ENCODE results near the gene DHX40. TPM values are rescaled to one million over a fixed set of nuclear protein-coding genes. Genes with fewer than 3 reads are reported as not detected.

Gene DHX40
- total and polyA plus RNA-seq, 2 of the 13 experiments (the other 11 are each of a cell fraction or from before 2014, with no cell fraction given), result 22.2 to 37.0 TPM

DNA sequence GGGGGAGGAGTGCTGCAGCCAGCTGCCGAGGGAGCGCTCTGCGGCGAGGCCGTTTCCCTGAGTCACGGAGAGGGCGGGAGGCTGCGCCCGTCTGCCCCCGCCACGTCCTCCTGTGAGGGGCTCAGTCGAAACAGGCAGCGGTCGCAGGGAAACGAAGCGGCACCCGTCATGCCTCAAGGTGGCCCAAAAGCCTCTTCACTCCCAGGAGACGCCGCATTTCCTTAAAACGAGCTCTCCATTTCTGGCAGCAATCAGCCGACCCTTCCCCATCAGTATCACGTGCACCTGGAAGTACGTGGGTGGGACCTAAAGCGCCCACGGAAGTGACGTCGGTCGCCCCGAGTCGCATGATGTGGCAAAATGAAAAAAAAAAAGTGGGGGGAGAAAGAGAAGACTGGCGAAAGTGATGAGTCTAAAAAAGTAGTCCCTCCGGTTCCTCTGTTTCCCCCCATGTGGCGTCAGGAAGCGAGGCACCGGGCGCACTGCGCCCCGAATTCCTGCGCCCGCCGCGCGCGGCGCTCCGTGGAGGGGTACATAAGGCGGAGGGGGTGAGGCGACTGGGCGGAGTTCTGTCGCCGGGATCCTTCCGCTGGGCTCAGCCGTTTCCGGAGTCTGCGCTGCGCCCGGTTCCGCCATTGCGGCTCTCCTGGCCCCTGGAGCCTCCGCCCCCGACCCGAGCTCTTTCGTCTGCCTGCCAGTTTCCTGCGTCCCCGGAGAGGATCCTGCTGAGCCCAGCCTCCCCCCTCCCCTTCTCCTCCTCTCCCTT, 54.1 kb downstream of the DHX40 start, which contains the start of gene CLTC (continued):
- TF ChIP-seq ZEB1 (IDR thresholded peaks at IDR 0.05; ENCODE audit: insufficient replicate concordance, low read depth), result peak; percentile 52
- no peak for TF ChIP-seq CENPX (CRISPR knock-in tag; IDR thresholded peaks at IDR 0.05)
- TF ChIP-seq SRSF1 (optimal IDR thresholded peaks at IDR 0.05; ENCODE audit: low read depth, low read length), result peak; percentile 76
- TF ChIP-seq SRY (CRISPR knock-in tag; IDR thresholded peaks at IDR 0.05), result no peak; the same call in none of the 2 replicates
- TF ChIP-seq RFX5 (IDR thresholded peaks at IDR 0.05; ENCODE audit: low read depth, low read length), result peak; percentile 17; the same call in 1 of the 2 replicates
- peak; percentile 84 for TF ChIP-seq SALL2 (CRISPR knock-in tag; IDR thresholded peaks at IDR 0.05)
- TF ChIP-seq BORCS8-MEF2B (CRISPR knock-in tag; IDR thresholded peaks at IDR 0.05), result peak; percentile 60
- no peak for TF ChIP-seq TRIM24 (CRISPR knock-in tag; IDR thresholded peaks at IDR 0.05)
- TF ChIP-seq SETDB1 (CRISPR knock-in tag; IDR thresholded peaks at IDR 0.05; ENCODE audit: borderline replicate concordance), result no peak
- TF ChIP-seq CHD2 (IDR thresholded peaks at IDR 0.05; ENCODE audit: low read depth, low read length), result peak; percentile 92
- no peak for TF ChIP-seq KDM6A (CRISPR knock-in tag; IDR thresholded peaks at IDR 0.05; ENCODE audit: low read depth)
- TF ChIP-seq ZNF772 (CRISPR knock-in tag; IDR thresholded peaks at IDR 0.05), result peak; percentile 64
- TF ChIP-seq MAFF (IDR thresholded peaks at IDR 0.05; ENCODE audit: low read depth, low read length), result peak; percentile 39
- peak; percentile 78 for TF ChIP-seq FOSL2 (CRISPR knock-in tag; IDR thresholded peaks at IDR 0.05)
- peak; percentile 78 for TF ChIP-seq MIER3 (CRISPR knock-in tag; IDR thresholded peaks at IDR 0.05; ENCODE audit: borderline replicate concordance)
- TF ChIP-seq, protein P1, sequence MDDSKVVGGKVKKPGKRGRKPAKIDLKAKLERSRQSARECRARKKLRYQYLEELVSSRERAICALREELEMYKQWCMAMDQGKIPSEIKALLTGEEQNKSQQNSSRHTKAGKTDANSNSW (CRISPR knock-in tag; IDR thresholded peaks at IDR 0.05; ENCODE audit: borderline replicate concordance), result no peak; the same call in 1 of the 2 replicates
- TF ChIP-seq MBNL3 (CRISPR knock-in tag; conservative IDR thresholded peaks at IDR 0.05), result peak; percentile 59; the same call in 1 of the 2 replicates
- TF ChIP-seq GABPA (IDR thresholded peaks at IDR 0.05; ENCODE audit: low read depth, low read length), result peak; percentile 81
- peak; percentile 95 for TF ChIP-seq GABPA (CRISPR knock-in tag; IDR thresholded peaks at IDR 0.05; ENCODE audit: low read depth)
- peak; percentile 98 for TF ChIP-seq KDM2A (CRISPR knock-in tag; IDR thresholded peaks at IDR 0.05; ENCODE audit: borderline replicate concordance, low read depth)
- TF ChIP-seq ZNF629 (CRISPR knock-in tag; conservative IDR thresholded peaks at IDR 0.05), result no peak
- TF ChIP-seq ZNF101 (CRISPR knock-in tag; IDR thresholded peaks at IDR 0.05; ENCODE audit: borderline replicate concordance, low read depth), result peak; percentile 77; the same call in 1 of the 2 replicates
- TF ChIP-seq ZNF703 (CRISPR knock-in tag; IDR thresholded peaks at IDR 0.05; ENCODE audit: borderline replicate concordance), result peak; percentile 93; the same call in 1 of the 2 replicates
- TF ChIP-seq MED8 (CRISPR knock-in tag; IDR thresholded peaks at IDR 0.05; ENCODE audit: insufficient replicate concordance), result no peak
- TF ChIP-seq, protein P2, sequence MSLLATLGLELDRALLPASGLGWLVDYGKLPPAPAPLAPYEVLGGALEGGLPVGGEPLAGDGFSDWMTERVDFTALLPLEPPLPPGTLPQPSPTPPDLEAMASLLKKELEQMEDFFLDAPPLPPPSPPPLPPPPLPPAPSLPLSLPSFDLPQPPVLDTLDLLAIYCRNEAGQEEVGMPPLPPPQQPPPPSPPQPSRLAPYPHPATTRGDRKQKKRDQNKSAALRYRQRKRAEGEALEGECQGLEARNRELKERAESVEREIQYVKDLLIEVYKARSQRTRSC (CRISPR knock-in tag; IDR thresholded peaks at IDR 0.05; ENCODE audit: low read depth), result 0 out of 2 replicates have a peak, but pooled peaks have one; percentile 69
- no peak for TF ChIP-seq SUZ12 (IDR thresholded peaks at IDR 0.05; ENCODE audit: low read depth, low read length)
- TF ChIP-seq, protein P3, sequence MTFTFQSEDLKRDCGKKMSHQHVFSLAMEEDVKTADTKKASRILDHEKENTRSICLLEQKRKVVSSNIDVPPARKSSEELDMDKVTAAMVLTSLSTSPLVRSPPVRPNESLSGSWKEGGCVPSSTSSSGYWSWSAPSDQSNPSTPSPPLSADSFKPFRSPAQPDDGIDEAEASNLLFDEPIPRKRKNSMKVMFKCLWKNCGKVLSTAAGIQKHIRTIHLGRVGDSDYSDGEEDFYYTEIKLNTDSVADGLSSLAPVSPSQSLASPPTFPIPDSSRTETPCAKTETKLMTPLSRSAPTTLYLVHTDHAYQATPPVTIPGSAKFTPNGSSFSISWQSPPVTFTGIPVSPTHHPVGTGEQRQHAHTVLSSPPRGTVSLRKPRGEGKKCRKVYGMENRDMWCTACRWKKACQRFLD (CRISPR knock-in tag; IDR thresholded peaks at IDR 0.05; ENCODE audit: borderline replicate concordance), result 0 out of 2 replicates have a peak, but pooled peaks have one; percentile 52
- TF ChIP-seq PRMT3 (CRISPR knock-in tag; IDR thresholded peaks at IDR 0.05; ENCODE audit: borderline replicate concordance, low read depth), result peak; percentile 94
- peak; percentile 91 for TF ChIP-seq KDM5B (CRISPR knock-in tag; IDR thresholded peaks at IDR 0.05; ENCODE audit: borderline replicate concordance)
- TF ChIP-seq ZMYM4 (CRISPR knock-in tag; IDR thresholded peaks at IDR 0.05), result peak; percentile 99
- TF ChIP-seq KMT2A (CRISPR knock-in tag; IDR thresholded peaks at IDR 0.05), result peak; percentile 83

All from HepG2 (cell line).